GM12878 (cell line): ENCODE results near the gene C16orf92.

Source experiments
- EGR1 ChIP-seq, 2 experiments: IDR thresholded peaks; 1 replicate in 1 of 2; 2 replicates in 1 of 2; pipeline ENCODE4 v1.6.1; 2011 to 2012; ENCODE audit warnings: low read depth in 2 of 2, low read length in 2 of 2, borderline replicate concordance in 1 of 2, mild to moderate bottlenecking in 1 of 2, moderate library complexity in 1 of 2
- MYC ChIP-seq: IDR thresholded peaks from 2 replicates; pipeline ENCODE4 v1.6.1; 2011; ENCODE audit warnings: mild to moderate bottlenecking, low read length, moderate library complexity, inconsistent platforms; ENCODE audit not compliant: insufficient read depth, insufficient replicate concordance, insufficient read length, severe bottlenecking
- TF ChIP-seq, protein P1 (sequence below), 3 experiments: IDR thresholded peaks in 2 of 3; conservative IDR thresholded peaks in 1 of 3; 2 replicates each; pipeline ENCODE4 v1.5.1; 2011; ENCODE audit warnings: low read depth in 3 of 3, low read length in 3 of 3, mild to moderate bottlenecking in 3 of 3, control low read depth in 2 of 3, moderate library complexity in 2 of 3, inconsistent platforms in 1 of 3, mixed read lengths in 1 of 3; ENCODE audit not compliant: control insufficient read depth in 2 of 3, insufficient read depth in 1 of 3; ENCODE audit errors: extremely low read depth in 1 of 3

DNA sequence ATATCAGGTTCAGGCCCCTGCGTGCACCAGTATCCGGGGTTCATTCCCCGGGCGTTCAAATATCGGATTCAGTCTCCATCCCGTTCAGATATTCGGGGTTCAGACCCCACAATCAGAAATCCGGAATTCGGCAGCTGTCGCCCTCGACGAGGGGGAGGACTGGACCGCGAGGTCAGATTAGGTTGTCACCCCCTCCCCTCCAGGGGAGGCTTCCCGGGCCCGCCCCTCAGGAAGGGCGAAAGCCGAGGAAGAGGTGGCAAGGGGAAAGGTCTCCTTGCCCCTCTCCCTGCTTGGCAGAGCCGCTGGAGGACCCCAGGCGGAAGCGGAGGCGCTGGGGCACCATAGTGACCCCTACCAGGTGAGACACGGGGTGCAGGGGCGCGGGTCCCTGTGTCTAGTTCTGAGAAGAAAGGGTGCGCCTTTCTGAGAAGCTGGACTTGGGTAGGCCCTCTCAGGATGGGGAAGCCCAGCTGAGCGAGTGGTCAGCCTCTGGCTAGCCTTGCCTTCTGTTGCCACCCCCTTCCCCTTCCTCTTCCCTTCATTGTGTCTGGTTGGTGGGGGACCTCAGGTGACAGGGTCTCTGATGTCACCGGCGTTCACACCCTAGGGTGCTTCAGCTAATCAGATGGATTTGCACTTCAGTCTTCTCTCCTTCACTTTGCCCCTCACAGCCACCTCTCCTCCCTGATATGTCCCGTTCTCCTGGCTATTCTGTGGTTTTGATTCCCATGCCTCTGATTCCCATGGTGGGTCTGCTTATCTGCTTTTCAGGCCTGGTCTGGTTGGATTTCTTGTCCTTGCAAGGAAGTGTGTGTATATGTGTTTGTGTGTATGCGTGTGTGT is 48.5 kb upstream of the C16orf92 start:
- TF ChIP-seq MYC (no peak), EGR1 (IDR thresholded peaks at IDR 0.05; ENCODE audit: borderline replicate concordance in 1 of 2, low read depth in 2 of 2, low read length in 2 of 2) (no peak)
- TF ChIP-seq, protein P1, sequence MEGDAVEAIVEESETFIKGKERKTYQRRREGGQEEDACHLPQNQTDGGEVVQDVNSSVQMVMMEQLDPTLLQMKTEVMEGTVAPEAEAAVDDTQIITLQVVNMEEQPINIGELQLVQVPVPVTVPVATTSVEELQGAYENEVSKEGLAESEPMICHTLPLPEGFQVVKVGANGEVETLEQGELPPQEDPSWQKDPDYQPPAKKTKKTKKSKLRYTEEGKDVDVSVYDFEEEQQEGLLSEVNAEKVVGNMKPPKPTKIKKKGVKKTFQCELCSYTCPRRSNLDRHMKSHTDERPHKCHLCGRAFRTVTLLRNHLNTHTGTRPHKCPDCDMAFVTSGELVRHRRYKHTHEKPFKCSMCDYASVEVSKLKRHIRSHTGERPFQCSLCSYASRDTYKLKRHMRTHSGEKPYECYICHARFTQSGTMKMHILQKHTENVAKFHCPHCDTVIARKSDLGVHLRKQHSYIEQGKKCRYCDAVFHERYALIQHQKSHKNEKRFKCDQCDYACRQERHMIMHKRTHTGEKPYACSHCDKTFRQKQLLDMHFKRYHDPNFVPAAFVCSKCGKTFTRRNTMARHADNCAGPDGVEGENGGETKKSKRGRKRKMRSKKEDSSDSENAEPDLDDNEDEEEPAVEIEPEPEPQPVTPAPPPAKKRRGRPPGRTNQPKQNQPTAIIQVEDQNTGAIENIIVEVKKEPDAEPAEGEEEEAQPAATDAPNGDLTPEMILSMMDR (IDR thresholded peaks at IDR 0.05 in 2 of 3, conservative IDR thresholded peaks at IDR 0.05 in 1 of 3; ENCODE audit: control insufficient read depth in 2 of 3, extremely low read depth in 1 of 3, insufficient read depth in 1 of 3, low read depth in 3 of 3, low read length in 3 of 3) = no peak
